CD4-positive, alpha-beta T cell treated with Interleukin-17A for 1 hour (primary cell): ENCODE results near the gene ESPN.
"Not testable (repeated sequence)": the region's sequence is repeated elsewhere in the genome, so short reads cannot be mapped to it uniquely, and the experiment has no call there.

Experiments used
- DNase-seq: peaks from one replicate; pipeline ENCODE4 v3.0.0-alpha.2; 2020

The ESPN gene

GRCh38 chr1:6448749-6449631 is 24.4 kb downstream of the ESPN start:
- peak; percentile 43 for DNase-seq

GRCh38 chr1:6450005-6450450 is 25.5 kb downstream of the ESPN start:
- DNase-seq, result no peak

GRCh38 chr1:6450486-6450885 is 25.9 kb downstream of the ESPN start:
- not testable (repeated sequence) for DNase-seq

- no peak for DNase-seq
These were observed 26.4 kb downstream of the ESPN start for GRCh38 chr1:6450943-6451373.

- DNase-seq, result not testable (repeated sequence)
These were observed 29.6 kb downstream of the ESPN start for GRCh38 chr1:6453895-6454855.

GRCh38 chr1:6454856-6455751 is 30.5 kb downstream of the ESPN start:
- DNase-seq, result peak; percentile 56

- DNase-seq, result not testable (repeated sequence)
These were observed 31.4 kb downstream of the ESPN start for GRCh38 chr1:6455752-6456520.

- no peak for DNase-seq
These were observed 32.4 kb downstream of the ESPN start for GRCh38 chr1:6456800-6457466.

GRCh38 chr1:6459850-6460265 is 35.3 kb downstream of the ESPN start:
- DNase-seq, result peak; percentile 78

- DNase-seq, result peak; percentile 94
These were observed 35.9 kb downstream of the ESPN start for GRCh38 chr1:6460301-6461050.

GRCh38 chr1:6461051-6461530 is 36.5 kb downstream of the ESPN start:
- no peak for DNase-seq

GRCh38 chr1:6461538-6462411 is 37.2 kb downstream of the ESPN start:
- DNase-seq, result no peak

- no peak for DNase-seq
These were observed 38.0 kb downstream of the ESPN start for GRCh38 chr1:6462412-6463119.

- DNase-seq, result no peak
These were observed 38.5 kb downstream of the ESPN start for GRCh38 chr1:6463120-6463412.

- peak; percentile 63 for DNase-seq
These were observed 39.9 kb downstream of the ESPN start for GRCh38 chr1:6464514-6464836.

GRCh38 chr1:6464915-6465314 is 40.3 kb downstream of the ESPN start:
- DNase-seq, result no peak

- peak; percentile 57 for DNase-seq
These were observed 41.0 kb downstream of the ESPN start for GRCh38 chr1:6465461-6466005.

- peak; percentile 74 for DNase-seq
These were observed 41.4 kb downstream of the ESPN start, which contains the start of gene TNFRSF25 for GRCh38 chr1:6466023-6466422. TNFRSF25 (minus strand) TSS chr1:6466173; CDS start chr1:6466107, 66 bp downstream.
